Neural cell (in vitro differentiated cells): ENCODE measurements around the gene MED13. TPM values are rescaled to one million over a fixed set of nuclear protein-coding genes. Genes with fewer than 3 reads are reported as not detected.

Experiments
- H2AFZ ChIP-seq: fragments of 200-600, 300-800 bp; sonication (generic), shearing (Covaris generic); 2 replicates; pipeline ENCODE4 v1.6.0; 2014; ENCODE audit warnings: low read depth, mild to moderate bottlenecking, antibody characterized with exemption, low read length, moderate library complexity
- H3F3A ChIP-seq: fragments of 200-600 bp; shearing (Covaris generic); 2 replicates; pipeline ENCODE4 v1.6.1; 2016; ENCODE audit warnings: mild to moderate bottlenecking, moderate library complexity, mixed read lengths, antibody characterized with exemption, low read length; ENCODE audit not compliant: insufficient read depth, poor library complexity, severe bottlenecking
- H3K27ac ChIP-seq: fragments of 200-600, 300-800 bp; sonication (generic), shearing (Covaris generic); 2 replicates; pipeline ENCODE4 v1.5.1; 2014; ENCODE audit warnings: mild to moderate bottlenecking, low read length, moderate library complexity
- H3K27me3 ChIP-seq: fragments of 300-800, 200-600 bp; sonication (generic), shearing (Covaris generic); 2 replicates; pipeline ENCODE4 v1.6.0; 2014; ENCODE audit warnings: mild to moderate bottlenecking, low read depth, low read length, moderate library complexity; ENCODE audit not compliant: insufficient read depth
- H3K36me3 ChIP-seq: fragments of 300-800, 200-600 bp; sonication (generic), shearing (Covaris generic); 2 replicates; pipeline ENCODE4 v1.5.1; 2014; ENCODE audit warnings: mild to moderate bottlenecking, antibody characterized with exemption, low read length, moderate library complexity; ENCODE audit not compliant: insufficient read depth
- H3K4me2 ChIP-seq: fragments of 300-800, 200-600 bp; sonication (generic), shearing (Covaris generic); 2 replicates; pipeline ENCODE4 v1.6.0; 2014; ENCODE audit warnings: mild to moderate bottlenecking, low read length
- H3K4me3 ChIP-seq: fragments of 300-800, 200-600 bp; sonication (generic), shearing (Covaris generic); 2 replicates; pipeline ENCODE4 v1.5.1; 2014; ENCODE audit warnings: mild to moderate bottlenecking, low read length, moderate library complexity
- H3K79me2 ChIP-seq: fragments of 200-600 bp; shearing (Covaris generic); replicated peaks from 2 replicates; pipeline ENCODE4 v1.6.0; 2014; ENCODE audit warnings: mild to moderate bottlenecking, low read length, moderate library complexity; ENCODE audit not compliant: insufficient read depth
- H3K9ac ChIP-seq: fragments of 300-800, 200-600 bp; sonication (generic), shearing (Covaris generic); 2 replicates; pipeline ENCODE4 v1.6.1; 2016; ENCODE audit warnings: mild to moderate bottlenecking, low read length, mixed read lengths
- H3K9me2 ChIP-seq: fragments of 200-600 bp; shearing (Covaris generic); 2 replicates; pipeline ENCODE4 v1.6.1; 2016; ENCODE audit warnings: mild to moderate bottlenecking, low read length, mixed read lengths; ENCODE audit not compliant: insufficient read depth
- H3K9me3 ChIP-seq: fragments of 200-600, 300-800 bp; sonication (generic), shearing (Covaris generic); 2 replicates; pipeline ENCODE4 v1.6.1; 2016; ENCODE audit warnings: mild to moderate bottlenecking, mixed run types, low read length, moderate library complexity, mixed read lengths
- H4K20me1 ChIP-seq: fragments of 200-600 bp; shearing (Covaris generic); 2 replicates; pipeline ENCODE4 v1.6.1; 2016; ENCODE audit warnings: mild to moderate bottlenecking, mixed run types; ENCODE audit not compliant: insufficient read depth
- CTCF ChIP-seq: fragments of 450-650 bp; IDR thresholded peaks from 2 replicates; pipeline ENCODE4 v1.5.1; 2014; ENCODE audit warnings: antibody characterized with exemption, mild to moderate bottlenecking, moderate library complexity; ENCODE audit not compliant: poor library complexity, severe bottlenecking
- EP300 ChIP-seq: fragments of 450-650 bp; conservative IDR thresholded peaks from 2 replicates; pipeline ENCODE4 v1.6.1; 2014; ENCODE audit warnings: antibody characterized with exemption, mild to moderate bottlenecking, moderate library complexity; ENCODE audit not compliant: poor library complexity, severe bottlenecking
- EZH2 ChIP-seq: fragments of 200-600, 300-800 bp; shearing (Covaris generic), sonication (generic); IDR thresholded peaks from 2 replicates; pipeline ENCODE4 v1.6.1; 2014; ENCODE audit warnings: antibody characterized with exemption, low read length, borderline replicate concordance, mild to moderate bottlenecking; ENCODE audit not compliant: insufficient read depth, poor library complexity, severe bottlenecking
- MXI1 ChIP-seq: fragments of 450-650 bp; conservative IDR thresholded peaks from 2 replicates; pipeline ENCODE4 v1.6.1; 2014; ENCODE audit warnings: antibody characterized with exemption, mild to moderate bottlenecking; ENCODE audit not compliant: poor library complexity, severe bottlenecking
- POLR2AphosphoS5 ChIP-seq: IDR thresholded peaks from 2 replicates; pipeline ENCODE4 v1.6.1; 2012
- RAD21 ChIP-seq: fragments of 450-650 bp; conservative IDR thresholded peaks from 2 replicates; pipeline ENCODE4 v1.6.1; 2014; ENCODE audit warnings: antibody characterized with exemption, mild to moderate bottlenecking, moderate library complexity
- SMC3 ChIP-seq: fragments of 450-650 bp; conservative IDR thresholded peaks from 2 replicates; pipeline ENCODE4 v1.6.1; 2014; ENCODE audit warnings: antibody characterized with exemption, mild to moderate bottlenecking, moderate library complexity; ENCODE audit not compliant: poor library complexity
- TAF1 ChIP-seq: IDR thresholded peaks from 2 replicates; pipeline ENCODE4 v1.6.1; 2012; ENCODE audit warnings: low read depth
- polyA plus RNA-seq: library from polyadenylated mRNA; depleted of rRNA; stranded (reverse); fragments of >200 nt; gene quantifications from 2 replicates; pipeline ENCODE4 v1.2.3, GENCODE V29; 2014
- TF ChIP-seq, protein P1 (sequence below): IDR thresholded peaks from 2 replicates; pipeline ENCODE4 v1.6.1; 2012; ENCODE audit warnings: borderline replicate concordance

Gene MED13
- polyA plus RNA-seq, 1 donor from 2014 or later: 22.6 TPM

GRCh38 chr17:62062302-62062701 lies 2.8 kb downstream of the MED13 start:
- Histone ChIP-seq H3K27me3 (no peaks in the 10 kb centered on the region), H3F3A (peaks cover 7% of the 10 kb centered on the region), H3K27ac (no peak overlapping the region), H3K36me3 (no peaks in the 10 kb centered on the region), H3K79me2 (peaks cover 58% of the 10 kb centered on the region), H3K4me3 (peak overlapping the region; percentile 93), H3K9me2 (no peaks in the 10 kb centered on the region), H3K4me2 (peak overlapping the region; percentile 96), H2AFZ (no peak overlapping the region), H3K9me3 (no peaks in the 10 kb centered on the region), H3K9ac (no peak overlapping the region), H4K20me1 (peaks cover 20% of the 10 kb centered on the region)
- TF ChIP-seq CTCF: no peak
- no peak for TF ChIP-seq RAD21
- TF ChIP-seq MXI1: no peak
- TF ChIP-seq, protein P1, sequence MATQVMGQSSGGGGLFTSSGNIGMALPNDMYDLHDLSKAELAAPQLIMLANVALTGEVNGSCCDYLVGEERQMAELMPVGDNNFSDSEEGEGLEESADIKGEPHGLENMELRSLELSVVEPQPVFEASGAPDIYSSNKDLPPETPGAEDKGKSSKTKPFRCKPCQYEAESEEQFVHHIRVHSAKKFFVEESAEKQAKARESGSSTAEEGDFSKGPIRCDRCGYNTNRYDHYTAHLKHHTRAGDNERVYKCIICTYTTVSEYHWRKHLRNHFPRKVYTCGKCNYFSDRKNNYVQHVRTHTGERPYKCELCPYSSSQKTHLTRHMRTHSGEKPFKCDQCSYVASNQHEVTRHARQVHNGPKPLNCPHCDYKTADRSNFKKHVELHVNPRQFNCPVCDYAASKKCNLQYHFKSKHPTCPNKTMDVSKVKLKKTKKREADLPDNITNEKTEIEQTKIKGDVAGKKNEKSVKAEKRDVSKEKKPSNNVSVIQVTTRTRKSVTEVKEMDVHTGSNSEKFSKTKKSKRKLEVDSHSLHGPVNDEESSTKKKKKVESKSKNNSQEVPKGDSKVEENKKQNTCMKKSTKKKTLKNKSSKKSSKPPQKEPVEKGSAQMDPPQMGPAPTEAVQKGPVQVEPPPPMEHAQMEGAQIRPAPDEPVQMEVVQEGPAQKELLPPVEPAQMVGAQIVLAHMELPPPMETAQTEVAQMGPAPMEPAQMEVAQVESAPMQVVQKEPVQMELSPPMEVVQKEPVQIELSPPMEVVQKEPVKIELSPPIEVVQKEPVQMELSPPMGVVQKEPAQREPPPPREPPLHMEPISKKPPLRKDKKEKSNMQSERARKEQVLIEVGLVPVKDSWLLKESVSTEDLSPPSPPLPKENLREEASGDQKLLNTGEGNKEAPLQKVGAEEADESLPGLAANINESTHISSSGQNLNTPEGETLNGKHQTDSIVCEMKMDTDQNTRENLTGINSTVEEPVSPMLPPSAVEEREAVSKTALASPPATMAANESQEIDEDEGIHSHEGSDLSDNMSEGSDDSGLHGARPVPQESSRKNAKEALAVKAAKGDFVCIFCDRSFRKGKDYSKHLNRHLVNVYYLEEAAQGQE: no peak
- TF ChIP-seq TAF1: no peak
- TF ChIP-seq POLR2AphosphoS5: no peak
- TF ChIP-seq SMC3: no peak
- no peak for TF ChIP-seq EP300
- no peak for TF ChIP-seq EZH2

- Histone ChIP-seq H3K36me3 (no peaks in the 10 kb centered on the region), H4K20me1 (peaks cover 17% of the 10 kb centered on the region), H3K4me3 (no peak overlapping the region)
These were observed 5.7 kb downstream of the MED13 start for GRCh38 chr17:62059414-62059813.

GRCh38 chr17:62058611-62059010 lies 6.5 kb downstream of the MED13 start:
- no peaks in the 10 kb centered on the region for H3K9me3 ChIP-seq
- H2AFZ ChIP-seq: no peak overlapping the region
- H4K20me1 ChIP-seq: peaks cover 9% of the 10 kb centered on the region
- H3K27ac ChIP-seq: no peak overlapping the region
- H3K36me3 ChIP-seq: no peaks in the 10 kb centered on the region
- H3K9me2 ChIP-seq: no peaks in the 10 kb centered on the region
- H3K4me3 ChIP-seq: no peak overlapping the region
- H3K9ac ChIP-seq: no peak overlapping the region
- no peaks in the 10 kb centered on the region for H3K27me3 ChIP-seq
- no peaks in the 10 kb centered on the region for H3F3A ChIP-seq
- no peak for TF ChIP-seq RAD21
- TF ChIP-seq MXI1: no peak
- TF ChIP-seq SMC3: no peak
- TF ChIP-seq EP300: no peak
- no peak for TF ChIP-seq EZH2
- no peak for TF ChIP-seq CTCF
- TF ChIP-seq TAF1: no peak
- TF ChIP-seq POLR2AphosphoS5: no peak
- TF ChIP-seq, protein P1: no peak
- no peak overlapping the region for H3K4me2 ChIP-seq
- H3K79me2 ChIP-seq: peaks cover 77% of the 10 kb centered on the region

More at GRCh38 chr17:62059414-62059813, 5.7 kb downstream of the MED13 start:
- no peak overlapping the region for H2AFZ ChIP-seq
- no peak for TF ChIP-seq SMC3
- H3K9me2 ChIP-seq: no peaks in the 10 kb centered on the region
- no peaks in the 10 kb centered on the region for H3K27me3 ChIP-seq
- H3K27ac ChIP-seq: no peak overlapping the region
- no peaks in the 10 kb centered on the region for H3K9me3 ChIP-seq
- H3F3A ChIP-seq: peaks cover 4% of the 10 kb centered on the region
- no peak overlapping the region for H3K9ac ChIP-seq
- peaks cover 78% of the 10 kb centered on the region for H3K79me2 ChIP-seq
- H3K4me2 ChIP-seq: no peak overlapping the region
